Smooth muscle cell (in vitro differentiated cells): ENCODE measurements around the gene CACNA1C. TPM values are rescaled to one million over a fixed set of nuclear protein-coding genes. Genes with fewer than 3 reads are reported as not detected.

Source experiments
- DNase-seq: peaks from one replicate; lab custom pipeline; 2025; ENCODE audit not compliant: unreplicated experiment; lab: John Stamatoyannopoulos, UW
- H2AFZ ChIP-seq: fragments of 200-600 bp; sonication (generic); 2 replicates; pipeline ENCODE4 v1.6.0; 2016; ENCODE audit warnings: antibody characterized with exemption, low read depth, mild to moderate bottlenecking
- H3F3A ChIP-seq: fragments of 200-600 bp; sonication (generic); 2 replicates; pipeline ENCODE4 v1.6.0; 2017; ENCODE audit warnings: antibody characterized with exemption, low read depth
- H3K27ac ChIP-seq: fragments of 200-600 bp; sonication (generic); 2 replicates; pipeline ENCODE4 v1.5.1; 2016; ENCODE audit warnings: low read depth, mild to moderate bottlenecking
- H3K27me3 ChIP-seq: fragments of 200-600 bp; sonication (generic); 2 replicates; pipeline ENCODE4 v1.6.1; 2016; ENCODE audit warnings: low read depth, mild to moderate bottlenecking
- H3K36me3 ChIP-seq: fragments of 200-600 bp; sonication (generic); 2 replicates; pipeline ENCODE4 v1.5.1; 2016; ENCODE audit warnings: low read depth
- H3K4me1 ChIP-seq: fragments of 200-600 bp; sonication (generic); 2 replicates; pipeline ENCODE4 v1.5.1; 2016; ENCODE audit warnings: low read depth
- H3K4me2 ChIP-seq: fragments of 200-600 bp; sonication (generic); 2 replicates; pipeline ENCODE4 v1.6.0; 2016; ENCODE audit warnings: mild to moderate bottlenecking
- H3K4me3 ChIP-seq: fragments of 200-600 bp; sonication (generic); 2 replicates; pipeline ENCODE4 v1.5.1; 2016; ENCODE audit warnings: mild to moderate bottlenecking
- H3K79me2 ChIP-seq: fragments of 200-600 bp; sonication (generic); 2 replicates; pipeline ENCODE4 v1.6.0; 2016; ENCODE audit warnings: low read depth, mild to moderate bottlenecking
- H3K9ac ChIP-seq: fragments of 200-600 bp; sonication (generic); 2 replicates; pipeline ENCODE4 v1.6.0; 2016; ENCODE audit warnings: low read depth
- H3K9me3 ChIP-seq: fragments of 200-600 bp; sonication (generic); replicated peaks from 2 replicates; pipeline ENCODE4 v1.5.1; 2016; ENCODE audit warnings: low read depth
- H4K20me1 ChIP-seq: fragments of 200-600 bp; sonication (generic); 2 replicates; pipeline ENCODE4 v1.6.0; 2016; ENCODE audit warnings: low read depth
- CTCF ChIP-seq: fragments of 200-600 bp; sonication (generic); IDR thresholded peaks from 2 replicates; pipeline ENCODE4 v1.5.1; 2017; ENCODE audit warnings: borderline replicate concordance, mild to moderate bottlenecking, antibody characterized with exemption; ENCODE audit not compliant: insufficient read depth, poor library complexity, severe bottlenecking
- WGBS: methylation state at CpG from one replicate; pipeline ENCODE4 v1.1.7; 2016; ENCODE audit warnings: low lambda C conversion rate; 5-methylcytosine and 5-hydroxymethylcytosine counted together
- polyA plus RNA-seq: library from polyadenylated mRNA; unstranded; fragments of >200 nt; fragmentation: Nextera tagmentation; extraction: Ambion mirVana; gene quantifications from 2 replicates; pipeline ENCODE4 v1.2.1, GENCODE V29; 2016
- total RNA-seq: library from RNA; depleted of rRNA; stranded (reverse); fragments of >200 nt; gene quantifications from 2 replicates; pipeline ENCODE4 v1.2.3, GENCODE V29; 2014

CACNA1C gene
- total and polyA plus RNA-seq, 2 experiments from 2014 or later, result 1.6 to 4.5 TPM

GRCh38 chr12:2319136-2319535 is 266.3 kb downstream of the CACNA1C start:
- Histone ChIP-seq H3K4me3 (no peak overlapping the region), H4K20me1 (no peaks in the 10 kb centered on the region), H3F3A (no peaks in the 10 kb centered on the region), H3K9ac (no peak overlapping the region), H3K9me3 (no peaks in the 10 kb centered on the region), H3K4me1 (no peaks in the 10 kb centered on the region), H3K4me2 (no peak overlapping the region), H3K79me2 (no peaks in the 10 kb centered on the region), H3K27me3 (no peaks in the 10 kb centered on the region), H3K27ac (no peak overlapping the region), H3K36me3 (no peaks in the 10 kb centered on the region), H2AFZ (no peak overlapping the region)
- DNase-seq, result no peak
- no peak for TF ChIP-seq CTCF
- WGBS, result 97% methylated on average over 12 of the region's 14 CpGs

GRCh38 chr12:2319737-2320506 is 267.1 kb downstream of the CACNA1C start:
- Histone ChIP-seq H3F3A (no peaks in the 10 kb centered on the region), H3K4me1 (no peaks in the 10 kb centered on the region), H3K36me3 (no peaks in the 10 kb centered on the region), H3K79me2 (no peaks in the 10 kb centered on the region), H3K9me3 (no peaks in the 10 kb centered on the region), H3K9ac (no peak overlapping the region), H3K4me2 (peak overlapping the region; percentile 60), H4K20me1 (no peaks in the 10 kb centered on the region), H3K27ac (no peak overlapping the region), H3K4me3 (no peak overlapping the region), H3K27me3 (no peaks in the 10 kb centered on the region), H2AFZ (no peak overlapping the region)
- WGBS, result 53% methylated on average over 6 of the region's 6 CpGs
- TF ChIP-seq CTCF, result no peak
- DNase-seq, result no peak

DNA sequence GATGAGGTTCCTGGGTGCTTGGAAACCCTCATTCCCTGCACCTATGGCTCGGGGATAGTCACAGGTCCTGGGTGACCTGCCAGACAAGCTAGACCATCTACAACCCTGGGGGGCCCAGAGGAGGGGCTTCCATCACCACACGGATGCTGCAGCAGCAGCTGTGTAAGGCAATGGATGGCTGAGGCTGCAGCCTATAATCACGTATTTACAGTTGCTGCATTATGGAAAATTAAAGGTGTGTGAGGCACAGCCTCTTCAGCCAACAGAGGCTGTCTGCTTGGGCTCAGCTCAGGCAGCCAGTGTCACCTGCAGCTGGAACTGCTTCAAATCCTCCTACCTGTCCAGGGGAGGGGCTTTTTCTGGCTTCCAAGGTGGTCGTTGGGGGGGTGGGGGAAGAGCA is 268.1 kb downstream of the CACNA1C start:
- Histone ChIP-seq H3K9ac (no peak overlapping the region), H4K20me1 (no peaks in the 10 kb centered on the region), H3K9me3 (no peaks in the 10 kb centered on the region), H3F3A (no peaks in the 10 kb centered on the region), H2AFZ (no peak overlapping the region), H3K4me3 (no peak overlapping the region), H3K27me3 (no peaks in the 10 kb centered on the region), H3K4me2 (no peak overlapping the region), H3K4me1 (no peaks in the 10 kb centered on the region), H3K79me2 (no peaks in the 10 kb centered on the region), H3K36me3 (no peaks in the 10 kb centered on the region), H3K27ac (no peak overlapping the region)
- WGBS, result 81% methylated on average over 4 of the region's 4 CpGs
- DNase-seq, result no peak
- TF ChIP-seq CTCF, result no peak
